NCI-H1694 (cell line): ENCODE data around the gene NR2F2.

Source experiments
- DNase-seq: peaks from one replicate; lab custom pipeline; 2025; lab: John Stamatoyannopoulos, UW

NR2F2 gene

GRCh38 chr15:96320107-96320506 is 10.4 kb upstream of the NR2F2 start:
- no peak for DNase-seq

- DNase-seq = no peak
These were observed 9.5 kb upstream of the NR2F2 start for GRCh38 chr15:96320703-96321638.

- DNase-seq = no peak
These were observed 8.6 kb upstream of the NR2F2 start for GRCh38 chr15:96321639-96322535.

GRCh38 chr15:96322536-96323318 is 7.8 kb upstream of the NR2F2 start:
- no peak for DNase-seq

DNA sequence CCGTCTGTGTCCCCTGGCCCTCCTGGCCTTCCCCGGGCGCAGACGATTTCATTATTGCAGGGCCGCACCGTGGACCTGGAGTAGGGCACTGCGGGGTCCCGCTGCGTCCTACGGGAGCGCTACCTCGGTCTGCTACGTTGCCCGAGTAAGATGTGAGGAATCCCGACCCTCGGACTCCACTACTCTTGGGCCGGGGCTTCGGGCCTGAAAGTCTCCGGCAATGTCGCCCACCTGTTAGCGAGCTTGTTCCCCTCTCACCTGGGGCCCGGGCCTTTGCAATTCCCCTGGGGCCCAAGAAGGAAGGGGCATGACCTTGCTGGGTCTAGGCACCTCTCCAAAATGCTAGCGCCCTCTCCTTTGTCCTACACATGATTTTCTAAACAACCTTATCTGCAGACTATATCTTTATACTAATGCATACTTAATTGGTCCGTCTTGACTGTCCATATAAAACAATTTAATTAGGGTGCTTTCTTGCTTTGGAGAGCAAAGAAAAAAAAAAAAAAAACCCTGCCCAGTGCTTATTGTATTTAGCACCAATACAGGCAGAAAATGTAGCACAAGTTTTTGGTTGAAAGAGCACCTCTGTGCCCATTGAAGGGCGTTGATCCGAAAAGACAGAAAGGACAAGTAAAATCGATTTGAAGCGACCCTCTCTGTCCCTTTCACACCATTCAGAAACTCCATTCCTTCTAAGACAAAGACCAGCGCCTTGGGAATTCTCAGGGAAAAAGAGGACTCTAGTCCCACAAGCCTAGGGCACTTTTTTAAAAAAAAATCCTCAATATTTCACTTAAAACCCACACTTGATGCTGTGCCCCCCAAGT is 7.0 kb upstream of the NR2F2 start:
- DNase-seq = no peak

DNA sequence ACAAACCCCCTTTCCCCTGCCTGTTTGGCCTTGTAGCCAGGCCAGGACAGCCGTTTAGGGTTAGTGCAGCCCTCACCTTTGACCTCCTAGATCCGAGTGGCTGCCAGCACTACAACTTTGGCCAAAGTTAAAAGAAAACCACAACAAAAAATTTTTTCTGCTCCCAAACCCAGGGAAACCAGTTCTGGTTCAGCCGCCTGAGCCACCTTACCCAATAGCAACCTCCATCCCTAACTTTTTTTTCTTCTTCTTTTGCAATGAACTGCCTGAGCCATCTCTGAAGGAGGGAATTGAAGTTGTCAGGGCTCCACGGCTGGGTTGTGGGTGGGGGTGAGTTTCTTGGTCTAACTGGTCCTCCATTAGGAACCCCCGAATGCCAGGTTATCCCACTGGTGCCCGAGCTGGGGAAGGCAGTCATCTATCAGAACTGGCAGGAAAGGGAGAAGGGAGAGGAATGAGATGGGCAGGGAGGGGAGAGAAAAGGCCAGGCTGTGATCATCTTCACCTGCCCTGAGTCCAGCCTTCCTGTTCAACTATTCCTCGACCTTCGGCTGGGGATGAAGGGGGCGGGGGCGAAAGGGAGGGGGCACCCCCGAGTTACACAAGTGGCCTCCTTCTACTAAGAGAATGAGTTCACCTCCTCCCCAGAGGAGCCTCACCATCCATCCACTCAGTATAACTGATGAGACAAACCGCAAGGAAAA is 6.2 kb upstream of the NR2F2 start:
- DNase-seq = no peak

GRCh38 chr15:96324940-96325540 is 5.5 kb upstream of the NR2F2 start:
- no peak for DNase-seq

GRCh38 chr15:96325541-96326327 is 4.8 kb upstream of the NR2F2 start:
- no peak for DNase-seq

- DNase-seq = no peak
These were observed 4.0 kb upstream of the NR2F2 start for GRCh38 chr15:96326328-96327154.

GRCh38 chr15:96327155-96327741 is 3.3 kb upstream of the NR2F2 start:
- peak; percentile 40 for DNase-seq

GRCh38 chr15:96328181-96328876 is 2.2 kb upstream of the NR2F2 start:
- DNase-seq = no peak

- no peak for DNase-seq
These were observed 1.7 kb upstream of the NR2F2 start for GRCh38 chr15:96328877-96329195.

DNA sequence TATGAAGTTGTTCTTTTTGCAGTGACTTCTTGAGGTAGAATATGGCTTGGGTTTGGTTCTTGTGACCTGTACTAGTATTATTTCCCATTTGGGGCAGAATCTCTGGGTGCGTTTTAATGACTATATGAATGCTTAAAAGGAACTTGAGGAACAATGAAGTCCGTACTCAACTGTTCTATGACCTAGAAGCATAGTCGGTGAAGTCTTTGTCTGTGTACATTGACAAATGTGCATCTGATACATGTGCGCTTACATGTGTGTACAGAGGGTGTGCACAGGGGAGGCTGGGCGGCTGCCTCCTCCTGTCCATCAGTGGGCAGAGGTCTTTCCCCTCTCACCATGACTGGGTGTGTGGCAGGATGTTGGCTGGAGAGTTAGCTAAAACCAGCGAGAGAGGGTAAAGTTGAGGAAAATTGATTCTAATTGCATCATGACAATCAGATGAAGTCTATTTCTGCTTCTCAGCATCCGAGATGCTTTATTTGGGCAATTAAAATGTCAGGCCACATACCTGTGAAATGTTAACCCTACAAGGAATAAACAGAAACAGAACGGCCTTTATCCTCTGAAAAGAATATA is 1.0 kb upstream of the NR2F2 start:
- no peak for DNase-seq

- no peak for DNase-seq
These were observed 443 bp upstream of the NR2F2 start for GRCh38 chr15:96330064-96330449.

DNA sequence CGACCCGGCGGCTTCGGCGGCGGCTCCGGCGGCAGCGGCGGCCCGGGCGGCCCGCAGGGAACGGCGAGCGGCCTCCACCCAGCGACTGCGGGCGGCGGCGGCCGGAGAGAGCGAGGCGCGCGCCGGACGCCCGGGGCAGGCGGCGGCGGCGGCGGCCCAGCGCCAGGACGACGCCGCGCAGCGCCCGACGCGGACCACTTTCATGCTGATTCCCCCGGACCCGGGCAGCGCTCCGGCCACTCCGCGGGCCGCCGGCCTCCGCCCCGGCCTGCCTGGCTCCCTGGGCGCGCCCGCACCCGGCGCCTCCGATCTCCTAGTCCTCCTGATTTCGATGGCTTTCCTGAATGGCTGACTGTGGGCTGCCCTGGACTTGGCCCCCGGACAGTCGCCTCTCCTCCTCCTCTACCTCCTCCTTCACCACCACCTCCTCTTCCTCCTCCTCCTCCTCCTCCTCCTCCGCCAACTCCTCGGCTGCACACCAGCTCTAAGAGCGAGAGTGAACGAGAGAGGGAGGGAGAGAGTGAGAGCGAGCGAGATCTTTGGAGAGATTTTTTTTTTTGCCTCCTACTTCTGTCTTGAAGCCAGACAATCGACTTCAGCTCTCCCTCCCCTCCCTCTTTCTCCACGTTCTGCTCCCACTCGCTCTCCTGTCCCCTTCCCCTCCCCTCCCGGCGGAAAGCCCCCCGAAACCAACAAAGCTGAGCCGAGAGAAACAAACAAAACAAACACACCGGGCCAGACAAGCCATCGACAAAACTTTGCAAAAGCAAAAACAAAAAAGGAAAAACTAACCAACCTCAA is 844 bp downstream of the NR2F2 start:
- no peak for DNase-seq

- no peak for DNase-seq
These were observed 1.6 kb downstream of the NR2F2 start for GRCh38 chr15:96331945-96332636.
